ENCODE data around the gene ATP2C1.

ATP2C1 gene

GRCh38 chr3:130918328-130918727, 24.4 kb downstream of the ATP2C1 start:
- H3K4me3 ChIP-seq (ENCODE audit: low read length), result no peak overlapping the region
- no peak for DNase-seq (ENCODE audit: low read depth)
- TF ChIP-seq, protein P1, sequence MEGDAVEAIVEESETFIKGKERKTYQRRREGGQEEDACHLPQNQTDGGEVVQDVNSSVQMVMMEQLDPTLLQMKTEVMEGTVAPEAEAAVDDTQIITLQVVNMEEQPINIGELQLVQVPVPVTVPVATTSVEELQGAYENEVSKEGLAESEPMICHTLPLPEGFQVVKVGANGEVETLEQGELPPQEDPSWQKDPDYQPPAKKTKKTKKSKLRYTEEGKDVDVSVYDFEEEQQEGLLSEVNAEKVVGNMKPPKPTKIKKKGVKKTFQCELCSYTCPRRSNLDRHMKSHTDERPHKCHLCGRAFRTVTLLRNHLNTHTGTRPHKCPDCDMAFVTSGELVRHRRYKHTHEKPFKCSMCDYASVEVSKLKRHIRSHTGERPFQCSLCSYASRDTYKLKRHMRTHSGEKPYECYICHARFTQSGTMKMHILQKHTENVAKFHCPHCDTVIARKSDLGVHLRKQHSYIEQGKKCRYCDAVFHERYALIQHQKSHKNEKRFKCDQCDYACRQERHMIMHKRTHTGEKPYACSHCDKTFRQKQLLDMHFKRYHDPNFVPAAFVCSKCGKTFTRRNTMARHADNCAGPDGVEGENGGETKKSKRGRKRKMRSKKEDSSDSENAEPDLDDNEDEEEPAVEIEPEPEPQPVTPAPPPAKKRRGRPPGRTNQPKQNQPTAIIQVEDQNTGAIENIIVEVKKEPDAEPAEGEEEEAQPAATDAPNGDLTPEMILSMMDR (conservative IDR thresholded peaks at IDR 0.05; ENCODE audit: low read length), result no peak

- DNase-seq (ENCODE audit: low read depth), result peak; percentile 48
- TF ChIP-seq, protein P1 (conservative IDR thresholded peaks at IDR 0.05; ENCODE audit: low read length), result no peak
- no peak overlapping the region for H3K4me3 ChIP-seq (ENCODE audit: low read length)
Observed at GRCh38 chr3:130925628-130926027, 31.7 kb downstream of the ATP2C1 start.

DNA sequence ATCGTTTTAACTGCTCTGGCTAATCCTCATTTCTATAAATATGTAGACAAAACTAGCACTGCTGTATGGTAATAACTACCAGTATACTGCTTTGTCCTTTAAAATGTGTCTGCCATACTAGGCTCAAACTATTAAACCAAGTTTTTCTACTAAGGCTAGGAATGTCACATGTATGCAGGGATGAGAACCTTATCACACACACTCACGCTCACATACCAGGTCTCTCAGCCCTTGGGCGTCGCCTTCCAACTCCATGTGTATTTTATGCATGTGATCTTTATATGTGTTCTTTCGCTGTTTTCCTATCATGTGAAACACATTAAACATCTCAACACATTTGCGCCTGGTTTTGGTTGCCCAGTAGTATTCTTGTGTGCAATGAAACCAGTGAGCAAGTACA, 32.6 kb downstream of the ATP2C1 start:
- DNase-seq (ENCODE audit: low read depth), result no peak
- TF ChIP-seq, protein P1 (conservative IDR thresholded peaks at IDR 0.05; ENCODE audit: low read length), result no peak
- no peak overlapping the region for H3K4me3 ChIP-seq (ENCODE audit: low read length)

- peak; percentile 17 for DNase-seq (ENCODE audit: low read depth)
- H3K4me3 ChIP-seq (ENCODE audit: low read length), result peak overlapping the region; percentile 23
- TF ChIP-seq, protein P1 (conservative IDR thresholded peaks at IDR 0.05; ENCODE audit: low read length), result no peak
Observed at GRCh38 chr3:130929804-130930203, 35.9 kb downstream of the ATP2C1 start.

DNA sequence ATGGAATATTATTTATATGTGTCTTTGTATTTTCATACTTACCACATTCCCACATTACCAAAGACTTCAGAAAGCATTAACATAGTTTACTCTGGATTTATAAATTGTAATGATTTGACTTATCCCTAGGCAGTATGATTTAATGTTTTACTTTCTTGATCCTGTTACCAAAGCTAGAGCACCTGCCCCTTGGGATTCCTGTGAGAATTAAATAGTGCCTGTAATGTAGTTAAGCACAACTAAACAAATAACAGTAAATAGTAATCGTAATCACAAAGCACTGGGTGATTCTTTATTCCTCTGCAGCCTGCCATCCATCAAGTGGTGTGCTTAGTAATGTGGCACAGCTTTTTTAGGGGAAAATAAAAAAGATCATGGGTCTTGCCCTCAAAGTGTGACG, 39.1 kb downstream of the ATP2C1 start:
- TF ChIP-seq, protein P1 (conservative IDR thresholded peaks at IDR 0.05; ENCODE audit: low read length), result no peak
- no peak overlapping the region for H3K4me3 ChIP-seq (ENCODE audit: low read length)
- no peak for DNase-seq (ENCODE audit: low read depth)

GRCh38 chr3:130933801-130934345, 40.0 kb downstream of the ATP2C1 start:
- TF ChIP-seq, protein P1 (conservative IDR thresholded peaks at IDR 0.05; ENCODE audit: low read length), result no peak
- peak; percentile 20 for DNase-seq (ENCODE audit: low read depth)
- H3K4me3 ChIP-seq (ENCODE audit: low read length), result no peak overlapping the region

DNA sequence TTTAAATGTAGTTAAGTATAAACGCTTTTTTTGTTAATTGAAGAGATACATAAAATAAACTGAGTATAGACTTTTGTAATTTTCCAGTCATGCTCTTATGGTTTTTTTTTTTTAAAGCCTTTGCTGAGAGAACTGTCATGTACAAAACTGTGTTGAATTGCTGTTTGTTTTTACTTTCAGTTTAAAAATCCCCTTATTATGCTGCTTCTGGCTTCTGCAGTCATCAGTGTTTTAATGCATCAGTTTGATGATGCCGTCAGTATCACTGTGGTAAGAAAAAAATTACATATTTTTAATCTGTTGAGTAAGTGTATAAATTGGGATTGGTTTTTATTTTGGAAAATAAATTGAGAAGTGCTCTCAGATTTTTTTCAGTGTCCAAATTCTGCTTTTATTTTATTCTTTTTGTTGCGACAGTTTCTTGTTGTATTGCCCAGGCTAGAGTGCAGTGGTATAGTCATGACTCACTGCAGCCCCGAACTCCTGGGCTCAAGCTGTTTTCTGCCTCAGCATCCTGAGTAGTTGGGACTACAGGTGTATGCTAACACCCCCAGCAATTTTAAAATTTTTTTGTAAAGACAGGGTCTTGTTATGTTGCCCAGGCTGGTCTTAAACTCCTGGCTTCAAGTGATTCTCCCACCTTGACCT, 40.7 kb downstream of the ATP2C1 start:
- DNase-seq (ENCODE audit: low read depth), result peak; percentile 35
- no peak overlapping the region for H3K4me3 ChIP-seq (ENCODE audit: low read length)
- TF ChIP-seq, protein P1 (conservative IDR thresholded peaks at IDR 0.05; ENCODE audit: low read length), result no peak

All from AG10803 (cell line).